Measurements from ENCODE around the gene IFT81. TPM values are rescaled to one million over a fixed set of nuclear protein-coding genes. Genes with fewer than 3 reads are reported as not detected.

Gene IFT81
- total RNA-seq, 1 donor from 2014 or later = 7.3 TPM

DNA sequence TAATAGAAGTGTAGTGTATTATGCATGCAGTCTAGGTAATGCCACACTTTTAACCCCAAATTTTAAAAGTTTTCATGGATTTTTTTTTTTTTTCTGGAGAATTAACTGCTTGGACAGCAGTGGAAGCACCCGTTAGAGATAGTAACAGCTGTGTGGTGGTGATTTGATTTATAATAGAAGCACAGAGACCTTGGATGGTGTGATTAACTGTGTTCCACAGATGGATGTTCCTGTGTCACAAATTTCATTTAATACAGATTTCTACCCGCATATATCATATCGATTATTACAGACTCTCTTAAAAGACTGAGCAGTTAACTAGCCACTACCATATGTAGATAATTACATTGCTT, 47.0 kb downstream of the IFT81 start:
- intact Hi-C loops (cut with DNase I) = no loop called here
- Histone ChIP-seq H3K27ac (no peak overlapping the region), H3K4me3 (no peak overlapping the region), H3K4me1 (no peaks in the 10 kb centered on the region), H3K36me3 (peaks cover 7% of the 10 kb centered on the region), H3K27me3 (no peaks in the 10 kb centered on the region), H3K9me3 (no peaks in the 10 kb centered on the region)
- TF ChIP-seq, protein P1, sequence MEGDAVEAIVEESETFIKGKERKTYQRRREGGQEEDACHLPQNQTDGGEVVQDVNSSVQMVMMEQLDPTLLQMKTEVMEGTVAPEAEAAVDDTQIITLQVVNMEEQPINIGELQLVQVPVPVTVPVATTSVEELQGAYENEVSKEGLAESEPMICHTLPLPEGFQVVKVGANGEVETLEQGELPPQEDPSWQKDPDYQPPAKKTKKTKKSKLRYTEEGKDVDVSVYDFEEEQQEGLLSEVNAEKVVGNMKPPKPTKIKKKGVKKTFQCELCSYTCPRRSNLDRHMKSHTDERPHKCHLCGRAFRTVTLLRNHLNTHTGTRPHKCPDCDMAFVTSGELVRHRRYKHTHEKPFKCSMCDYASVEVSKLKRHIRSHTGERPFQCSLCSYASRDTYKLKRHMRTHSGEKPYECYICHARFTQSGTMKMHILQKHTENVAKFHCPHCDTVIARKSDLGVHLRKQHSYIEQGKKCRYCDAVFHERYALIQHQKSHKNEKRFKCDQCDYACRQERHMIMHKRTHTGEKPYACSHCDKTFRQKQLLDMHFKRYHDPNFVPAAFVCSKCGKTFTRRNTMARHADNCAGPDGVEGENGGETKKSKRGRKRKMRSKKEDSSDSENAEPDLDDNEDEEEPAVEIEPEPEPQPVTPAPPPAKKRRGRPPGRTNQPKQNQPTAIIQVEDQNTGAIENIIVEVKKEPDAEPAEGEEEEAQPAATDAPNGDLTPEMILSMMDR (IDR thresholded peaks at IDR 0.05) = no peak
- DNase-seq (no peak), ATAC-seq (no peak)

GRCh38 chr12:110171636-110172035, 47.5 kb downstream of the IFT81 start:
- H3K9me3 ChIP-seq = no peaks in the 10 kb centered on the region
- intact Hi-C loops (cut with DNase I) = no loop called here
- H3K27ac ChIP-seq = no peak overlapping the region
- no peak for DNase-seq
- ATAC-seq = no peak
- H3K27me3 ChIP-seq = no peaks in the 10 kb centered on the region
- TF ChIP-seq, protein P1 (IDR thresholded peaks at IDR 0.05) = no peak
- H3K4me1 ChIP-seq = no peaks in the 10 kb centered on the region
- no peak overlapping the region for H3K4me3 ChIP-seq
- peaks cover 7% of the 10 kb centered on the region for H3K36me3 ChIP-seq

- Histone ChIP-seq H3K4me1 (no peaks in the 10 kb centered on the region), H3K4me3 (no peak overlapping the region), H3K9me3 (no peaks in the 10 kb centered on the region), H3K27me3 (no peaks in the 10 kb centered on the region), H3K27ac (no peak overlapping the region), H3K36me3 (no peaks in the 10 kb centered on the region)
- DNase-seq (no peak), ATAC-seq (no peak)
- TF ChIP-seq, protein P1 (IDR thresholded peaks at IDR 0.05) = no peak
- intact Hi-C loops (cut with DNase I) = no loop called here
These were observed 50.3 kb downstream of the IFT81 start for GRCh38 chr12:110174373-110174996.

GRCh38 chr12:110175201-110175600, 51.0 kb downstream of the IFT81 start:
- no peaks in the 10 kb centered on the region for H3K36me3 ChIP-seq

DNA sequence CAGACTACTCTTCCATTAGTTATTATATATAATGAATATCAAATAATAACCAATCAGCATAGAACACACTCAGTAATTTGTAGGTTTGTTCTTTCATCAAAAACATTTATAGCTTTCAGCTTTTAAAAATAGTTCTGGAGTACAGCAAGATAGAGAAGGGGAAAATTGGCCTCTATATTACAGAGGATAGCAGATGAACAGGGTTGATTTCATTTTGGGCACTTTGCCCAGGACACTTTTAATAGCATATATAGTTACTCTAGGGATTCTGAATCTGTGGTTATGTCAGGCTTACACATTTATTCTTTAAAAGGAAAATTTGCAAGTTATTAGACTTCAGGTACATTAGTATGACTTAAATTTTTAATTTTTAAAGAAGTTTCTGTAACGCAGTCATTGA, 52.6 kb downstream of the IFT81 start:
- Histone ChIP-seq H3K9me3 (no peaks in the 10 kb centered on the region), H3K27ac (no peak overlapping the region), H3K4me1 (no peaks in the 10 kb centered on the region), H3K4me3 (no peak overlapping the region), H3K36me3 (no peaks in the 10 kb centered on the region), H3K27me3 (no peaks in the 10 kb centered on the region)
- TF ChIP-seq, protein P1 (IDR thresholded peaks at IDR 0.05) = no peak
- ATAC-seq (no peak), DNase-seq (no peak)
- intact Hi-C loops (cut with DNase I) = no loop called here

More at GRCh38 chr12:110175201-110175600, 51.0 kb downstream of the IFT81 start:
- Histone ChIP-seq H3K27ac (no peak overlapping the region), H3K27me3 (no peaks in the 10 kb centered on the region), H3K9me3 (no peaks in the 10 kb centered on the region), H3K4me3 (no peak overlapping the region), H3K4me1 (no peaks in the 10 kb centered on the region)
- ATAC-seq (no peak), DNase-seq (no peak)
- intact Hi-C loops (cut with DNase I) = no loop called here
- TF ChIP-seq, protein P1 (IDR thresholded peaks at IDR 0.05) = no peak

GRCh38 chr12:110179291-110179690, 55.1 kb downstream of the IFT81 start:
- DNase-seq (no peak), ATAC-seq (no peak)
- TF ChIP-seq, protein P1 (IDR thresholded peaks at IDR 0.05) = no peak
- no peaks in the 10 kb centered on the region for H3K4me1 ChIP-seq
- H3K9me3 ChIP-seq = no peaks in the 10 kb centered on the region
- no peak overlapping the region for H3K27ac ChIP-seq
- intact Hi-C loops (cut with DNase I) = no loop called here
- H3K4me3 ChIP-seq = no peak overlapping the region
- no peaks in the 10 kb centered on the region for H3K27me3 ChIP-seq
- no peaks in the 10 kb centered on the region for H3K36me3 ChIP-seq

Measured in upper lobe of right lung (tissue), 1 donor.